ENCODE data around the gene ZNF165. TPM values are rescaled to one million over a fixed set of nuclear protein-coding genes. Genes with fewer than 3 reads are reported as not detected.
"Not testable (repeated sequence)": the region's sequence is repeated elsewhere in the genome, so short reads cannot be mapped to it uniquely, and the experiment has no call there.

The ZNF165 gene
- total RNA-seq, 4 donors from 2014 or later = 1.7 to 6.9 (median 2.2) TPM

GRCh38 chr6:28121876-28122275 is 41.5 kb downstream of the ZNF165 start:
- H3K9me3 ChIP-seq = no peaks in the 10 kb centered on the region
- TF ChIP-seq, protein P1, sequence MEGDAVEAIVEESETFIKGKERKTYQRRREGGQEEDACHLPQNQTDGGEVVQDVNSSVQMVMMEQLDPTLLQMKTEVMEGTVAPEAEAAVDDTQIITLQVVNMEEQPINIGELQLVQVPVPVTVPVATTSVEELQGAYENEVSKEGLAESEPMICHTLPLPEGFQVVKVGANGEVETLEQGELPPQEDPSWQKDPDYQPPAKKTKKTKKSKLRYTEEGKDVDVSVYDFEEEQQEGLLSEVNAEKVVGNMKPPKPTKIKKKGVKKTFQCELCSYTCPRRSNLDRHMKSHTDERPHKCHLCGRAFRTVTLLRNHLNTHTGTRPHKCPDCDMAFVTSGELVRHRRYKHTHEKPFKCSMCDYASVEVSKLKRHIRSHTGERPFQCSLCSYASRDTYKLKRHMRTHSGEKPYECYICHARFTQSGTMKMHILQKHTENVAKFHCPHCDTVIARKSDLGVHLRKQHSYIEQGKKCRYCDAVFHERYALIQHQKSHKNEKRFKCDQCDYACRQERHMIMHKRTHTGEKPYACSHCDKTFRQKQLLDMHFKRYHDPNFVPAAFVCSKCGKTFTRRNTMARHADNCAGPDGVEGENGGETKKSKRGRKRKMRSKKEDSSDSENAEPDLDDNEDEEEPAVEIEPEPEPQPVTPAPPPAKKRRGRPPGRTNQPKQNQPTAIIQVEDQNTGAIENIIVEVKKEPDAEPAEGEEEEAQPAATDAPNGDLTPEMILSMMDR (IDR thresholded peaks at IDR 0.05) = no peak
- TF ChIP-seq POLR2A (IDR thresholded peaks at IDR 0.05) = no peak
- no peaks in the 10 kb centered on the region for H3K27me3 ChIP-seq
- intact Hi-C loops (cut with DNase I) = no loop called here
- no peak for DNase-seq
- no peak overlapping the region for H3K27ac ChIP-seq
- H3K36me3 ChIP-seq = peaks cover 0 to 52% (median 7%) of the 10 kb centered on the region in 3 donors
- no peak overlapping the region for H3K4me3 ChIP-seq
- H3K4me1 ChIP-seq = peaks cover 6 to 25% (median 7%) of the 10 kb centered on the region in 3 donors
- WGBS, 2 donors = 87 to 96% methylated on average over 2 of the region's 2 CpGs

GRCh38 chr6:28122283-28122682 is 41.9 kb downstream of the ZNF165 start:
- H3K27me3 ChIP-seq; H3K4me3 ChIP-seq; H3K9me3 ChIP-seq; H3K27ac ChIP-seq; intact Hi-C loops (cut with DNase I); DNase-seq: not testable (repeated sequence)
- H3K36me3 ChIP-seq = peaks cover 0 to 52% (median 8%) of the 10 kb centered on the region in 3 donors
- peaks cover 6 to 25% (median 7%) of the 10 kb centered on the region in 3 donors for H3K4me1 ChIP-seq
- WGBS, 2 donors = 94 to 95% methylated on average over 5 of the region's 5 CpGs

- H3K27me3 ChIP-seq = no peaks in the 10 kb centered on the region
- intact Hi-C loops (cut with DNase I) = no loop called here
- peaks cover 0 to 53% (median 14%) of the 10 kb centered on the region in 3 donors for H3K36me3 ChIP-seq
- TF ChIP-seq, protein P1 (IDR thresholded peaks at IDR 0.05) = no peak
- no peak for TF ChIP-seq POLR2A (IDR thresholded peaks at IDR 0.05)
- H3K4me3 ChIP-seq = peak within 1 kb of the TSS; percentile 48 to 71 (median 67)
- peak within 1 kb of the TSS; percentile 53 to 81 (median 74) for H3K27ac ChIP-seq
- H3K4me1 ChIP-seq = peaks cover 6 to 25% (median 7%) of the 10 kb centered on the region in 3 donors
- 0 to 4% methylated on average over 20 to 25 of the region's 28 CpGs for WGBS, 2 donors
- DNase-seq = peak; percentile 10
- no peaks in the 10 kb centered on the region for H3K9me3 ChIP-seq
Measured at GRCh38 chr6:28124350-28124970, 44.1 kb downstream of the ZNF165 start, which contains the start of gene ZSCAN16. Gene ZSCAN16 (plus strand): TSS chr6:28124609. CDS start chr6:28125444, 835 bp downstream.

DNA sequence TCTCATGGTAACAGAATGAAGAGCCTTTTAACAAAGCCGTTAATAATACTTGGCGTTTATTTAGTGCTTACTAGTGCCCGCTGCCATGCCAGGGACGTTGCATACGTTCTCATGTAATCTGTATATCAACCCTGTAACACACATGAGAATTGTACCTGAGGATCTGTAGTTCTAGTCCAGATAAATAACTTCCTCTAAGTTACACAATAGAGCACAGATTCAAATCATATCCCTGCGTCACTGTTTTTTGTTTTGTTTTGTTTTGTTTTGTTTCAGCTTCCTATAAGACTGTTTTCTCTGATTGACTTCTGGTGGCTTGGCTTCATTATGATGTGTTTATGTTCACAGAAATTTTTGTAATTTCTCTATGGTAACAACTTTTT is 44.6 kb downstream of the ZNF165 start:
- no peak for DNase-seq
- TF ChIP-seq, protein P1 (IDR thresholded peaks at IDR 0.05) = no peak
- no peak for TF ChIP-seq POLR2A (IDR thresholded peaks at IDR 0.05)
- Histone ChIP-seq H3K4me3 (peak overlapping the region; percentile 48 to 71 (median 67)), H3K9me3 (no peaks in the 10 kb centered on the region), H3K27me3 (no peaks in the 10 kb centered on the region), H3K4me1 (peaks cover 6 to 25% (median 7%) of the 10 kb centered on the region in 3 donors), H3K27ac (peak overlapping the region; percentile 53 to 81 (median 74)), H3K36me3 (peaks cover 0 to 53% (median 14%) of the 10 kb centered on the region in 3 donors)
- intact Hi-C loops (cut with DNase I) = no loop called here
- WGBS, 2 donors = 5 to 6% methylated on average over 6 of the region's 6 CpGs

GRCh38 chr6:28125401-28125800 is 45.0 kb downstream of the ZNF165 start:
- TF ChIP-seq, protein P1 (IDR thresholded peaks at IDR 0.05) = no peak
- TF ChIP-seq POLR2A (IDR thresholded peaks at IDR 0.05) = no peak
- no peak for DNase-seq
- Histone ChIP-seq H3K9me3 (no peaks in the 10 kb centered on the region), H3K27ac (no peak overlapping the region), H3K27me3 (no peaks in the 10 kb centered on the region), H3K4me1 (peaks cover 6 to 25% (median 7%) of the 10 kb centered on the region in 3 donors), H3K4me3 (no peak overlapping the region), H3K36me3 (peaks cover 0 to 53% (median 14%) of the 10 kb centered on the region in 3 donors)
- intact Hi-C loops (cut with DNase I) = no loop called here
- 66 to 81% methylated on average over 4 of the region's 4 CpGs for WGBS, 2 donors

All from esophagus squamous epithelium (tissue), 5 donors.